K562 (cell line): ENCODE data around the gene BAHD1. TPM values are rescaled to one million over a fixed set of nuclear protein-coding genes. Genes with fewer than 3 reads are reported as not detected.

ENCODE experiments used
- ATF1 ChIP-seq, 2 experiments: fragments of 450-650 bp in 1 of 2; IDR thresholded peaks; 2 replicates each; pipeline ENCODE4 v1.6.1; 2016; ENCODE audit warnings: missing compliant biosample characterization in 1 of 2, missing genetic modification characterization in 1 of 2
- CHCHD3 ChIP-seq: fragments of 250-450 bp; sonication (Bioruptor Pico); IDR thresholded peaks from 2 replicates; pipeline ENCODE4 v2.1.2; 2022; ENCODE audit warnings: mild to moderate bottlenecking
- FOSL1 ChIP-seq: fragments of 200-800 bp; sonication (Bioruptor generic); conservative IDR thresholded peaks from 2 replicates; pipeline ENCODE4 v1.6.1; 2016; ENCODE audit warnings: missing genetic modification characterization, missing compliant biosample characterization
- GATAD2A ChIP-seq: fragments of 450-650 bp; IDR thresholded peaks from 2 replicates; pipeline ENCODE4 v1.6.1; 2017
- HNRNPL ChIP-seq: fragments of 200-400 bp; formaldehyde crosslinking; IDR thresholded peaks from 2 replicates; pipeline ENCODE4 v1.6.1; 2017; ENCODE audit warnings: low read depth, mild to moderate bottlenecking, low read length
- HNRNPUL1 ChIP-seq: fragments of 200-400 bp; formaldehyde crosslinking; IDR thresholded peaks from 2 replicates; pipeline ENCODE4 v1.6.1; 2017; ENCODE audit warnings: low read length
- KDM1A ChIP-seq, 2 experiments: fragments of 450-650 bp; IDR thresholded peaks; 2 replicates each; pipeline ENCODE4 v1.6.1; 2016; ENCODE audit warnings: mild to moderate bottlenecking in 2 of 2
- NFE2 ChIP-seq: IDR thresholded peaks from 2 replicates; pipeline ENCODE4 v1.6.1; 2014; ENCODE audit warnings: antibody characterized with exemption, low read depth
- POLR2A ChIP-seq: fragments of 450-650 bp; conservative IDR thresholded peaks from 2 replicates; pipeline ENCODE4 v1.6.1; 2016
- PRPF4 ChIP-seq: fragments of 200-400 bp; formaldehyde crosslinking; IDR thresholded peaks from one replicate; pipeline ENCODE4 v1.6.1; 2017; ENCODE audit warnings: low read length, low read depth, mild to moderate bottlenecking; ENCODE audit not compliant: insufficient read depth, poor library complexity, severe bottlenecking
- RBM14 ChIP-seq: fragments of 200-400 bp; formaldehyde crosslinking; IDR thresholded peaks from 2 replicates; pipeline ENCODE4 v1.6.1; 2018; ENCODE audit warnings: low read depth, mild to moderate bottlenecking, low read length, moderate library complexity, borderline replicate concordance; ENCODE audit not compliant: insufficient read depth
- SPI1 ChIP-seq: IDR thresholded peaks from 2 replicates; pipeline ENCODE4 v1.6.1; 2011; ENCODE audit warnings: low read depth, low read length, control low read depth, borderline replicate concordance
- SUPT5H ChIP-seq: fragments of 450-650 bp; IDR thresholded peaks from 2 replicates; pipeline ENCODE4 v1.6.1; 2016
- U2AF1 ChIP-seq: fragments of 200-400 bp; formaldehyde crosslinking; optimal IDR thresholded peaks from 2 replicates; pipeline ENCODE3; 2017; ENCODE audit warnings: mild to moderate bottlenecking, low read depth, low read length, moderate library complexity
- ZFP30 ChIP-seq: fragments of 250-450 bp; sonication (Bioruptor Pico); IDR thresholded peaks from 2 replicates; pipeline ENCODE4 v1.8.0; 2022; ENCODE audit warnings: moderate library complexity, mild to moderate bottlenecking, inconsistent platforms, borderline replicate concordance
- ZNF232 ChIP-seq: sonication (generic); formaldehyde crosslinking; IDR thresholded peaks from 2 replicates; pipeline ENCODE4 v1.8.0; 2022; ENCODE audit warnings: mild to moderate bottlenecking, missing genetic modification reagents
- ZNF311 ChIP-seq: fragments of 250-450 bp; sonication (Bioruptor Pico); IDR thresholded peaks from 2 replicates; pipeline ENCODE4 v1.4.0; 2020; ENCODE audit warnings: mild to moderate bottlenecking, moderate library complexity
- ZNF324 ChIP-seq: fragments of 250-450 bp; sonication (Bioruptor Pico); IDR thresholded peaks from 2 replicates; pipeline ENCODE4 v1.4.0; 2020; ENCODE audit warnings: mild to moderate bottlenecking
- ZNF507 ChIP-seq: conservative IDR thresholded peaks from 2 replicates; pipeline ENCODE4 v1.6.1; 2017; ENCODE audit warnings: missing genetic modification characterization, missing compliant biosample characterization
- polyA plus RNA-seq, 8 experiments: library from polyadenylated mRNA; depleted of rRNA in 4 of 8; stranded (reverse) in 5 of 8; unstranded in 3 of 8; fragments of >200 nt; fragmentation: Nextera tagmentation in 2 of 8; fragmentation: Illumina TruSeq in 1 of 8; extraction: Ambion mirVana in 2 of 8; extraction: Trizol in 1 of 8; gene quantifications; 2 replicates each; pipeline versions ENCODE4 v1.2.1 to v1.2.3, GENCODE V29; 2011 to 2014; ENCODE audit warnings: inconsistent platforms in 1 of 8, missing spikeins in 1 of 8
- total RNA-seq, 7 experiments: library from RNA; depleted of rRNA in 6 of 7; stranded (reverse); fragments of >200 nt in 6 of 7; fragmentation: Illumina TruSeq in 2 of 7; extraction: Trizol in 2 of 7; gene quantifications; 2 replicates each; pipeline versions ENCODE4 v1.2.1 to v1.2.3, GENCODE V29; 2011 to 2021; ENCODE audit warnings: low replicate concordance in 1 of 7
- TF ChIP-seq, protein P1 (sequence below): fragments of 200-600 bp; sonication (generic); IDR thresholded peaks from one replicate; pipeline ENCODE4 v1.6.1; 2012; ENCODE audit warnings: mild to moderate bottlenecking, low read depth, low read length, inconsistent platforms

Gene BAHD1
- total and polyA plus RNA-seq, 9 of the 15 experiments (the other 6 are each of a cell fraction or from before 2014, with no cell fraction given): 0.55 to 38.5 (median 11.5) TPM

DNA sequence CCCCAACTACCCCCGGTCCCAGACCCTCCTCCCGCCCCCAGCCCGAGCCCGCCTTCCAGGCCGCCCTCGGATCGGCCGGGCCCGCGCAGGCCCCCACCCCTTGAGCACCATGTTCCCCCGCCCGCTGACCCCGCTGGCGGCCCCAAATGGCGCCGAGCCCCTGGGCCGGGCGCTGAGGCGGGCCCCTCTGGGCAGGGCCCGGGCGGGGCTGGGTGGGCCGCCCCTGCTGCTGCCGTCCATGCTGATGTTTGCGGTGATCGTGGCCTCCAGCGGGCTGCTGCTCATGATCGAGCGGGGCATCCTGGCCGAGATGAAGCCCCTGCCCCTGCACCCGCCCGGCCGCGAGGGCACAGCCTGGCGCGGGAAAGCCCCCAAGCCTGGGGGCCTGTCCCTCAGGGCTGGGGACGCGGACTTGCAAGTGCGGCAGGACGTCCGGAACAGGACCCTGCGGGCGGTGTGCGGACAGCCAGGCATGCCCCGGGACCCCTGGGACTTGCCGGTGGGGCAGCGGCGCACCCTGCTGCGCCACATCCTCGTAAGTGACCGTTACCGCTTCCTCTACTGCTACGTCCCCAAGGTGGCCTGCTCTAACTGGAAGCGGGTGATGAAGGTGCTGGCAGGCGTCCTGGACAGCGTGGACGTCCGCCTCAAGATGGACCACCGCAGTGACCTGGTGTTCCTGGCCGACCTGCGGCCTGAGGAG is 30.5 kb downstream of the BAHD1 start (continued):
- TF ChIP-seq FOSL1 (tag) (no peak), KDM1A (IDR thresholded peaks at IDR 0.05) (no peak), RBM14 (no peak), POLR2A (0 out of 2 replicates have a peak, but pooled peaks have one; percentile 40), NFE2 (no peak), U2AF1 (no peak), PRPF4 (no peak), GATAD2A (no peak), ZNF507 (tag) (no peak), ZNF311 (CRISPR knock-in tag) (no peak), CHCHD3 (CRISPR knock-in tag) (no peak), ZNF232 (CRISPR knock-in tag) (no peak), ZNF324 (CRISPR knock-in tag) (no peak), SUPT5H (peak; percentile 30; the same call in 1 of the 2 replicates), ZFP30 (no peak), HNRNPL (no peak), HNRNPUL1 (no peak), SPI1 (no peak), ATF1 (CRISPR knock-in tag; IDR thresholded peaks at IDR 0.05) (no peak), ATF1 (tag; IDR thresholded peaks at IDR 0.05) (0 out of 2 replicates have a peak, but pooled peaks have one; percentile 25)
- TF ChIP-seq, protein P1, sequence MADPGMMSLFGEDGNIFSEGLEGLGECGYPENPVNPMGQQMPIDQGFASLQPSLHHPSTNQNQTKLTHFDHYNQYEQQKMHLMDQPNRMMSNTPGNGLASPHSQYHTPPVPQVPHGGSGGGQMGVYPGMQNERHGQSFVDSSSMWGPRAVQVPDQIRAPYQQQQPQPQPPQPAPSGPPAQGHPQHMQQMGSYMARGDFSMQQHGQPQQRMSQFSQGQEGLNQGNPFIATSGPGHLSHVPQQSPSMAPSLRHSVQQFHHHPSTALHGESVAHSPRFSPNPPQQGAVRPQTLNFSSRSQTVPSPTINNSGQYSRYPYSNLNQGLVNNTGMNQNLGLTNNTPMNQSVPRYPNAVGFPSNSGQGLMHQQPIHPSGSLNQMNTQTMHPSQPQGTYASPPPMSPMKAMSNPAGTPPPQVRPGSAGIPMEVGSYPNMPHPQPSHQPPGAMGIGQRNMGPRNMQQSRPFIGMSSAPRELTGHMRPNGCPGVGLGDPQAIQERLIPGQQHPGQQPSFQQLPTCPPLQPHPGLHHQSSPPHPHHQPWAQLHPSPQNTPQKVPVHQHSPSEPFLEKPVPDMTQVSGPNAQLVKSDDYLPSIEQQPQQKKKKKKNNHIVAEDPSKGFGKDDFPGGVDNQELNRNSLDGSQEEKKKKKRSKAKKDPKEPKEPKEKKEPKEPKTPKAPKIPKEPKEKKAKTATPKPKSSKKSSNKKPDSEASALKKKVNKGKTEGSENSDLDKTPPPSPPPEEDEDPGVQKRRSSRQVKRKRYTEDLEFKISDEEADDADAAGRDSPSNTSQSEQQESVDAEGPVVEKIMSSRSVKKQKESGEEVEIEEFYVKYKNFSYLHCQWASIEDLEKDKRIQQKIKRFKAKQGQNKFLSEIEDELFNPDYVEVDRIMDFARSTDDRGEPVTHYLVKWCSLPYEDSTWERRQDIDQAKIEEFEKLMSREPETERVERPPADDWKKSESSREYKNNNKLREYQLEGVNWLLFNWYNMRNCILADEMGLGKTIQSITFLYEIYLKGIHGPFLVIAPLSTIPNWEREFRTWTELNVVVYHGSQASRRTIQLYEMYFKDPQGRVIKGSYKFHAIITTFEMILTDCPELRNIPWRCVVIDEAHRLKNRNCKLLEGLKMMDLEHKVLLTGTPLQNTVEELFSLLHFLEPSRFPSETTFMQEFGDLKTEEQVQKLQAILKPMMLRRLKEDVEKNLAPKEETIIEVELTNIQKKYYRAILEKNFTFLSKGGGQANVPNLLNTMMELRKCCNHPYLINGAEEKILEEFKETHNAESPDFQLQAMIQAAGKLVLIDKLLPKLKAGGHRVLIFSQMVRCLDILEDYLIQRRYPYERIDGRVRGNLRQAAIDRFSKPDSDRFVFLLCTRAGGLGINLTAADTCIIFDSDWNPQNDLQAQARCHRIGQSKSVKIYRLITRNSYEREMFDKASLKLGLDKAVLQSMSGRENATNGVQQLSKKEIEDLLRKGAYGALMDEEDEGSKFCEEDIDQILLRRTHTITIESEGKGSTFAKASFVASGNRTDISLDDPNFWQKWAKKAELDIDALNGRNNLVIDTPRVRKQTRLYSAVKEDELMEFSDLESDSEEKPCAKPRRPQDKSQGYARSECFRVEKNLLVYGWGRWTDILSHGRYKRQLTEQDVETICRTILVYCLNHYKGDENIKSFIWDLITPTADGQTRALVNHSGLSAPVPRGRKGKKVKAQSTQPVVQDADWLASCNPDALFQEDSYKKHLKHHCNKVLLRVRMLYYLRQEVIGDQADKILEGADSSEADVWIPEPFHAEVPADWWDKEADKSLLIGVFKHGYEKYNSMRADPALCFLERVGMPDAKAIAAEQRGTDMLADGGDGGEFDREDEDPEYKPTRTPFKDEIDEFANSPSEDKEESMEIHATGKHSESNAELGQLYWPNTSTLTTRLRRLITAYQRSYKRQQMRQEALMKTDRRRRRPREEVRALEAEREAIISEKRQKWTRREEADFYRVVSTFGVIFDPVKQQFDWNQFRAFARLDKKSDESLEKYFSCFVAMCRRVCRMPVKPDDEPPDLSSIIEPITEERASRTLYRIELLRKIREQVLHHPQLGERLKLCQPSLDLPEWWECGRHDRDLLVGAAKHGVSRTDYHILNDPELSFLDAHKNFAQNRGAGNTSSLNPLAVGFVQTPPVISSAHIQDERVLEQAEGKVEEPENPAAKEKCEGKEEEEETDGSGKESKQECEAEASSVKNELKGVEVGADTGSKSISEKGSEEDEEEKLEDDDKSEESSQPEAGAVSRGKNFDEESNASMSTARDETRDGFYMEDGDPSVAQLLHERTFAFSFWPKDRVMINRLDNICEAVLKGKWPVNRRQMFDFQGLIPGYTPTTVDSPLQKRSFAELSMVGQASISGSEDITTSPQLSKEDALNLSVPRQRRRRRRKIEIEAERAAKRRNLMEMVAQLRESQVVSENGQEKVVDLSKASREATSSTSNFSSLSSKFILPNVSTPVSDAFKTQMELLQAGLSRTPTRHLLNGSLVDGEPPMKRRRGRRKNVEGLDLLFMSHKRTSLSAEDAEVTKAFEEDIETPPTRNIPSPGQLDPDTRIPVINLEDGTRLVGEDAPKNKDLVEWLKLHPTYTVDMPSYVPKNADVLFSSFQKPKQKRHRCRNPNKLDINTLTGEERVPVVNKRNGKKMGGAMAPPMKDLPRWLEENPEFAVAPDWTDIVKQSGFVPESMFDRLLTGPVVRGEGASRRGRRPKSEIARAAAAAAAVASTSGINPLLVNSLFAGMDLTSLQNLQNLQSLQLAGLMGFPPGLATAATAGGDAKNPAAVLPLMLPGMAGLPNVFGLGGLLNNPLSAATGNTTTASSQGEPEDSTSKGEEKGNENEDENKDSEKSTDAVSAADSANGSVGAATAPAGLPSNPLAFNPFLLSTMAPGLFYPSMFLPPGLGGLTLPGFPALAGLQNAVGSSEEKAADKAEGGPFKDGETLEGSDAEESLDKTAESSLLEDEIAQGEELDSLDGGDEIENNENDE: no peak
